Esophagus muscularis mucosa (tissue), 4 donors: Measurements from ENCODE around the gene RPAP3. TPM values are rescaled to one million over a fixed set of nuclear protein-coding genes. Genes with fewer than 3 reads are reported as not detected.

ENCODE experiments used
- DNase-seq: peaks from one replicate; pipeline ENCODE4 v3.0.0-alpha.2; 2017; ENCODE audit errors: extremely low spot score
- H3K27ac ChIP-seq, 4 donors: fragments of 200-600 bp; sonication (generic); replicated peaks in 1 of 4; 1 replicate in 3 of 4; 2 replicates in 1 of 4; pipeline ENCODE4 v1.5.1; 2016 to 2019; ENCODE audit warnings: mild to moderate bottlenecking in 1 of 4
- H3K27me3 ChIP-seq, 4 donors: fragments of 200-600 bp; sonication (generic); one replicate each; pipeline versions ENCODE4 v1.5.1 to v1.6.0; 2016 to 2019
- H3K36me3 ChIP-seq, 4 donors: fragments of 200-600 bp; sonication (generic); one replicate each; pipeline ENCODE4 v1.5.1; 2016 to 2019
- H3K4me1 ChIP-seq, 4 donors: fragments of 200-600 bp; sonication (generic); one replicate each; pipeline ENCODE4 v1.5.1; 2016 to 2019
- H3K4me3 ChIP-seq, 4 donors: fragments of 200-600 bp; sonication (generic); 1 replicate in 2 of 4; 2 replicates in 2 of 4; pipeline ENCODE4 v1.5.1; 2016 to 2019; ENCODE audit warnings: mild to moderate bottlenecking in 4 of 4, moderate library complexity in 1 of 4
- H3K9me3 ChIP-seq, 4 donors: fragments of 200-600 bp; sonication (generic); 1 replicate in 3 of 4; 2 replicates in 1 of 4; pipeline ENCODE4 v1.5.1; 2016 to 2019
- CTCF ChIP-seq, 3 experiments: fragments of 200-600 bp in 2 of 3; fragments of 450-650 bp in 1 of 3; sonication (generic) in 2 of 3; IDR thresholded peaks; one replicate each; pipeline ENCODE4 v1.5.1; 2017 to 2019; ENCODE audit warnings: antibody characterized with exemption in 3 of 3, mild to moderate bottlenecking in 2 of 3, moderate library complexity in 1 of 3
- EP300 ChIP-seq: sonication (generic); formaldehyde crosslinking; IDR thresholded peaks from one replicate; pipeline ENCODE4 v1.6.1; 2017; ENCODE audit warnings: antibody characterized with exemption
- POLR2A ChIP-seq: fragments of 450-650 bp; IDR thresholded peaks from one replicate; pipeline ENCODE4 v1.6.1; 2017; ENCODE audit warnings: antibody characterized with exemption, moderate library complexity, mild to moderate bottlenecking, low read depth
- POLR2AphosphoS5 ChIP-seq, 2 donors: sonication (generic); formaldehyde crosslinking; IDR thresholded peaks; one replicate each; pipeline ENCODE4 v1.6.1; 2017; ENCODE audit warnings: antibody characterized with exemption in 2 of 2
- WGBS: methylation state at CpG from one replicate; pipeline ENCODE4 v1.1.5; 2018; 5-methylcytosine and 5-hydroxymethylcytosine counted together
- intact Hi-C: fragments of 100-400 bp; cut with DNase I; formaldehyde crosslinking; loops from one replicate; pipeline ENCODE4 v1.15.1; 2023
- total RNA-seq, 4 donors: library from RNA; depleted of rRNA; stranded (reverse); fragments of >200 nt; gene quantifications; one replicate each; pipeline versions ENCODE4 v1.1.0 to v1.2.1, GENCODE V29; 2016

Gene RPAP3
- total RNA-seq, 4 donors from 2014 or later, result 10.3 to 17.9 (median 13.5) TPM

DNA sequence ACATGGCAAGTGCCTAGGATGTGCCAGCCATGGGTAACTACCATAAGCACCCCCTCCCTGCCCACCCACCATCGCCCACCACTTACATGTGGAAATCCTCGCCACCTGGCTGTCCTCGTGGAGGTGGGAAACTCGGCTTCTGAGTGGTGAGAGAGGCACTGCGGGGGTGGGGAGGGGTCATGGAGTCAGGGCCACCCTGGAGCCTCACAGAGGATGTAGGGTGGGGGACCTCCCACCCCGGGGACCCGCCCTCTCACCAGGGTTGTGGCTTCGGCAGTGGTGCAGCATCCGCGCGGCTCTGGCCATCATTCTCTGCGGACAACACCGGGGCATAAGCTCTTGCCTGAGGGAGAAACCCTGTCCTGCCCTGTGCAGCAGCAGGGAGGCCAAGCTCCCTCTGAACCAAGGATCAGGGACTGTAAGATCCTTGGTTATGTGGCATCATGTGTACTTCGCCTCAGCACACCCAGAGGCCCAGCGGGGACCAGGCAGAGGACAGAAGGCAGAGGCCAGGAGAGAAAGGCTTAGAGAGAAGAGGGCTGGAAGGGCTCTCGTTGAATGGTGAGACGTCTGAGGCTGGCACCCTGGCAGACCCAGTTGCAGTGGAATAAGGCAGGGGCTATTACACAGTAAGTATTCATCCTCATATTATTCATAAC lies 32.2 kb upstream of the RPAP3 start:
- peaks cover 77 to 81% (median 79%) of the 10 kb centered on the region in 4 donors for H3K4me1 ChIP-seq
- intact Hi-C loops, result no loop called here
- peak overlapping the region; percentile 77 to 86 (median 82) for H3K27ac ChIP-seq
- 94% methylated on average over 5 of the region's 17 CpGs for WGBS
- H3K9me3 ChIP-seq, result no peaks in the 10 kb centered on the region
- no peak for DNase-seq
- no peak overlapping the region for H3K4me3 ChIP-seq
- TF ChIP-seq EP300 (no peak), CTCF (IDR thresholded peaks at IDR 0.05) (no peak), POLR2AphosphoS5 (IDR thresholded peaks at IDR 0.05) (no peak), POLR2A (no peak)
- peaks cover 0 to 13% (median 0%) of the 10 kb centered on the region in 4 donors for H3K36me3 ChIP-seq
- no peaks in the 10 kb centered on the region for H3K27me3 ChIP-seq

DNA sequence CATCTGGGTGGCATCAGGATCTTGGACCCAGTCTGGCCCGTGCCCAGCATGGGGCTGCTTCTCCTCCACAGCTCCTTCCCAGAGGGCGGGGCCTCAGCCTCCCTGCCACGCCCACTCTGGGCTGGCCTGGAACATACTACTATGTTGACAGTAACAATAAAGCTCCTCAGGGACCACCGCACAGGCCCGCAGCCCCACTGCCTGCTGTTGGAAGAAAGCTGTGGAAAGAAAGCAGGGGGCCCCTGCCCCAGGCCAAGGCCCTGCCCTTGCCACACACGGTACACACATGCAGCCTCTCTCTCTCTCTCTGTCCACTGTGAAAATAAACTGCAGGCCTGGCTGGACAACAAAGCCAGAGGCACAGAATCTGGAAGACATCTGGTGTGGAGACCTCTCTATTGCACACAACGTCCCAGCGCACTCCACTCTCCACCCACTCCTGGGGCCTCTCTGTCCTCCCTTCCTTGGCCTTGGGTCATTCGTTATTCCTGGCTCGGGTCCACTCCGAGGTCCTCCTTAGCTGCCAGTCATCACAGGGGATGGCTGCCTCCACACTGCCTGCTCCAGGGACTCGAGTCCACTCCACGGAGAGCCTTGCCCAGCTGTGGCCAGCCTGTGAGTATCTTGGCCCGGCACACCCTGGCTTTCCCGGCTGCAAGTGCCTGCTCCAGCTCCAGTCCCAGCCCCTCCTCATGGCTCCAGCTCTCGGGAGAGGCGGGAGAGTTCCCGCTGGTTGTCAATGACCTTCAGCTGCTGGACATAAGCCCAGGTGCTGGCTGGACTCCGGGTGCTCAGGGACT lies 31.2 kb upstream of the RPAP3 start:
- peak; percentile 96 for DNase-seq
- Histone ChIP-seq H3K36me3 (peaks cover 0 to 13% (median 0%) of the 10 kb centered on the region in 4 donors), H3K9me3 (no peaks in the 10 kb centered on the region), H3K27me3 (no peaks in the 10 kb centered on the region), H3K4me1 (peaks cover 77 to 80% (median 78%) of the 10 kb centered on the region in 4 donors), H3K27ac (peak overlapping the region; percentile 77 to 86 (median 82)), H3K4me3 (peak overlapping the region; percentile 1 to 32 (median 18))
- no peak for TF ChIP-seq EP300
- TF ChIP-seq POLR2A, result no peak
- TF ChIP-seq POLR2AphosphoS5 (IDR thresholded peaks at IDR 0.05), result peak; percentile 45 to 69
- TF ChIP-seq CTCF (IDR thresholded peaks at IDR 0.05), result peak in 1 of 3 experiments; percentile 6
- WGBS, result 28% methylated on average over 16 of the region's 19 CpGs
- intact Hi-C loops, result no loop called here

- intact Hi-C loops, result no loop called here
- no peaks in the 10 kb centered on the region for H3K27me3 ChIP-seq
- peaks cover 69 to 73% (median 70%) of the 10 kb centered on the region in 4 donors for H3K4me1 ChIP-seq
- DNase-seq, result no peak
- peak overlapping the region; percentile 77 to 86 (median 82) for H3K27ac ChIP-seq
- no peaks in the 10 kb centered on the region for H3K9me3 ChIP-seq
- no peak for TF ChIP-seq POLR2AphosphoS5 (IDR thresholded peaks at IDR 0.05)
- no peak overlapping the region for H3K4me3 ChIP-seq
- peaks cover 0 to 13% (median 0%) of the 10 kb centered on the region in 4 donors for H3K36me3 ChIP-seq
- WGBS, result 30% methylated on average over 2 of the region's 4 CpGs
Observed at GRCh38 chr12:47736216-47736615, 30.4 kb upstream of the RPAP3 start.

DNA sequence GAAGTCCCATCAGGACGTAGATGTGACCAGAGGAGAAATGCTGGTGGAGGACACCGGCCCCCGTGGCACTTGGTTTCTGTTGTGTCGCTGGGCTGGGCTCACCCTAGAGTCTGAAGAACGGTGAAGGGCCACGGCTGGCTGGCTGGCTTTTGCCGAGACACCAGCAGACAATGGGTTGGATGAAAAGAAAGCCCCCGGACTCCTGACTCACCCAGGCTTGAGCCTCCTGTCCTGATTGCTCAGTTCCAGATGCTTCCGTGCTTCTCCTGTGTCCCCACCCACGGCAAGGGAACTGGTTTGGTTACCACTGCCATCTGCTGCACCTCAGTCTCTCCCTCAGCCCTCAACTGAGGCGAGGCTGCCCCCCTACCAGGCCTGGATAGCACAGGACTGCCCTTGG lies 29.8 kb upstream of the RPAP3 start:
- Histone ChIP-seq H3K4me1 (peaks cover 63 to 73% (median 64%) of the 10 kb centered on the region in 4 donors), H3K36me3 (peaks cover 0 to 13% (median 0%) of the 10 kb centered on the region in 4 donors), H3K27ac (peak overlapping the region; percentile 77 to 86 (median 82)), H3K4me3 (no peak overlapping the region), H3K9me3 (no peaks in the 10 kb centered on the region), H3K27me3 (no peaks in the 10 kb centered on the region)
- DNase-seq, result no peak
- no peak for TF ChIP-seq CTCF (IDR thresholded peaks at IDR 0.05)
- no peak for TF ChIP-seq EP300
- WGBS, result 67% methylated on average over 10 of the region's 11 CpGs
- intact Hi-C loops, result no loop called here

DNA sequence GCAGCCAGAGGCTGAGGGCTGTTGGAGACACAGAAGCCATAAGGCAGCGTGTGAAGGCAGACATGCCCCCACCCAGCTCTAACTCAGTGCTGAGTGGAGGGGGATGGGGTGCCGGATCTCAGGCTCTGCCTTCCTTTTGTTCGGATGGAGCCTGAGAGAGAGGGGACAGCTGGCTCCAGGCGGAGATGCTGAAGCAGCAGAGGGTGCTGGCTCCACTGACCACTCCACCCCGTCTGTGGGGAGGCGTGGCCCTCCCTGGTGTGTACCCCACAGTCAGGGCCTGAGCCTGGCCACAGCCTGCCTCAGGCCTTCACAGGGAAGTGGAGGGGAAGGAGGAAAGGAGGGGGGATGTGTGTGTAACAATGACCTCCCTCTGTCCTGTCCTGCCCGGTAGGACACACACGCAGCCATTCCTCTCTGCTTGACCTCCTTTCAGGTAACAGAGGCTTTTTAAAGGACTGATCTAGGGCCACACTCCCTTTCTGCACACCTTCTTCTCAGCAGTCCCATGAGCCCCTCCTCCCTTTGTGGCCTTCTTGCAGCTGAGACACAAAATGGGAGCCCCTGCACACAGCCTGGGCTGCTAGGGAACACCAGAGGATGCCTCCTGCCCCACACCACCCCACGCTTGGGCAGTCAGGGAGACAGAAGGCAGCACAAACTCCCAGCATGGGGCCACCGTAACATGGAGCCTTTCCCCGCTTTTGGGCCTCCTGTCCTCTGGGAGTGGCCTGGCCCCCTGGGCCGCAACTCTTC lies 29.1 kb upstream of the RPAP3 start:
- Histone ChIP-seq H3K9me3 (no peaks in the 10 kb centered on the region), H3K36me3 (peaks cover 0 to 13% (median 0%) of the 10 kb centered on the region in 4 donors), H3K27ac (peak overlapping the region; percentile 77 to 86 (median 82)), H3K4me1 (peaks cover 56 to 72% (median 61%) of the 10 kb centered on the region in 4 donors), H3K4me3 (no peak overlapping the region), H3K27me3 (no peaks in the 10 kb centered on the region)
- TF ChIP-seq EP300 (no peak), POLR2AphosphoS5 (IDR thresholded peaks at IDR 0.05) (no peak), CTCF (IDR thresholded peaks at IDR 0.05) (no peak), POLR2A (no peak)
- 75% methylated on average over 9 of the region's 12 CpGs for WGBS
- intact Hi-C loops, result no loop called here
- no peak for DNase-seq
